WTC11 (cell line): ENCODE results near the gene HIVEP2. TPM values are rescaled to one million over a fixed set of nuclear protein-coding genes. Genes with fewer than 3 reads are reported as not detected.

Experiments
- ATAC-seq: fragments of 200-7000 bp; cut with Tn5 transposase; 2 replicates; pipeline ENCODE4 v1.10.0; 2021; ENCODE audit warnings: mild to moderate bottlenecking, moderate library complexity
- CTCF ChIA-PET: fragments of 300-600 bp; sonication (Branson Sonifier 250); formaldehyde crosslinking; loops from one replicate; lab custom pipeline; 2021; ENCODE audit warnings: antibody characterized with exemption; lab: Charles Lee
- POLR2A ChIA-PET: fragments of 350-600 bp; sonication (Branson Sonifier 250); formaldehyde crosslinking; loops from one replicate; lab custom pipeline; 2021; ENCODE audit warnings: antibody characterized with exemption; lab: Charles Lee
- DNase-seq: peaks from one replicate; pipeline ENCODE4 v3.0.0; 2021; ENCODE audit warnings: low spot score
- H3K27ac Mint-ChIP-seq: 2 replicates; pipeline ENCODE4 v1.8.0; 2021; ENCODE audit warnings: mixed read lengths
- H3K27me3 Mint-ChIP-seq: 2 replicates; pipeline ENCODE4 v1.8.0; 2021; ENCODE audit warnings: low read depth, mild to moderate bottlenecking, moderate library complexity, mixed read lengths
- H3K36me3 Mint-ChIP-seq: 2 replicates; pipeline ENCODE4 v1.8.0; 2021; ENCODE audit warnings: mixed read lengths
- H3K4me1 Mint-ChIP-seq: 2 replicates; pipeline ENCODE4 v1.8.0; 2022; ENCODE audit warnings: mixed read lengths
- H3K4me3 Mint-ChIP-seq: 2 replicates; pipeline ENCODE4 v1.8.0; 2021; ENCODE audit warnings: mild to moderate bottlenecking, moderate library complexity, mixed read lengths
- H3K9me3 Mint-ChIP-seq: 2 replicates; pipeline ENCODE4 v1.8.0; 2021; ENCODE audit warnings: mixed read lengths
- AFF4 ChIP-seq: sonication (generic); formaldehyde crosslinking; IDR thresholded peaks from 2 replicates; pipeline ENCODE4 v1.8.1; 2023; ENCODE audit warnings: mild to moderate bottlenecking, missing genetic modification reagents, borderline replicate concordance
- CBFB ChIP-seq: sonication (generic); formaldehyde crosslinking; IDR thresholded peaks from 2 replicates; pipeline ENCODE4 v1.8.1; 2022; ENCODE audit warnings: mild to moderate bottlenecking, low read depth, missing genetic modification reagents
- FOXK1 ChIP-seq: sonication (generic); formaldehyde crosslinking; IDR thresholded peaks from 2 replicates; pipeline ENCODE4 v1.8.0; 2022; ENCODE audit warnings: mild to moderate bottlenecking, moderate library complexity, missing genetic modification reagents
- HMGXB4 ChIP-seq: sonication (generic); formaldehyde crosslinking; IDR thresholded peaks from 2 replicates; pipeline ENCODE4 v1.8.1; 2023; ENCODE audit warnings: mild to moderate bottlenecking, moderate library complexity, missing genetic modification reagents
- JUN ChIP-seq: sonication (generic); formaldehyde crosslinking; IDR thresholded peaks from 2 replicates; pipeline ENCODE4 v1.8.0; 2023; ENCODE audit warnings: mild to moderate bottlenecking, missing genetic modification reagents
- NR1H2 ChIP-seq: sonication (generic); formaldehyde crosslinking; IDR thresholded peaks from 2 replicates; pipeline ENCODE4 v1.9.0; 2021; ENCODE audit warnings: mild to moderate bottlenecking, moderate library complexity, missing genetic modification reagents
- NR2C2 ChIP-seq: sonication (generic); formaldehyde crosslinking; IDR thresholded peaks from 2 replicates; pipeline ENCODE4 v1.8.0; 2022; ENCODE audit warnings: mild to moderate bottlenecking, missing genetic modification reagents
- TP53 ChIP-seq: sonication (generic); formaldehyde crosslinking; IDR thresholded peaks from 2 replicates; pipeline ENCODE4 v1.8.1; 2023; ENCODE audit warnings: mild to moderate bottlenecking, missing genetic modification reagents
- ZNF121 ChIP-seq: sonication (generic); formaldehyde crosslinking; IDR thresholded peaks from 2 replicates; pipeline ENCODE4 v1.8.0; 2023; ENCODE audit warnings: missing genetic modification reagents
- ZNF219 ChIP-seq: sonication (generic); formaldehyde crosslinking; IDR thresholded peaks from 2 replicates; pipeline ENCODE4 v1.8.0; 2023; ENCODE audit warnings: missing genetic modification reagents, mild to moderate bottlenecking, borderline replicate concordance
- ZNF317 ChIP-seq: sonication (generic); formaldehyde crosslinking; IDR thresholded peaks from 2 replicates; pipeline ENCODE4 v1.8.1; 2023; ENCODE audit warnings: low read depth, mild to moderate bottlenecking, moderate library complexity, missing genetic modification reagents, borderline replicate concordance
- total RNA-seq: library from RNA; stranded (reverse); gene quantifications from 3 replicates; pipeline ENCODE4 v1.2.3, GENCODE V29; 2021
- TF ChIP-seq, protein P1 (sequence below): fragments of 250-450 bp; sonication (Bioruptor Pico); IDR thresholded peaks from 2 replicates; pipeline ENCODE4 v1.9.0; 2021; ENCODE audit warnings: mild to moderate bottlenecking, borderline replicate concordance
- TF ChIP-seq, protein P2 (sequence below): fragments of 250-450 bp; sonication (Bioruptor Pico); IDR thresholded peaks from 2 replicates; pipeline ENCODE4 v1.9.0; 2021; ENCODE audit warnings: mild to moderate bottlenecking

HIVEP2 gene
- total RNA-seq, 1 experiment from 2014 or later = 11.5 TPM

DNA sequence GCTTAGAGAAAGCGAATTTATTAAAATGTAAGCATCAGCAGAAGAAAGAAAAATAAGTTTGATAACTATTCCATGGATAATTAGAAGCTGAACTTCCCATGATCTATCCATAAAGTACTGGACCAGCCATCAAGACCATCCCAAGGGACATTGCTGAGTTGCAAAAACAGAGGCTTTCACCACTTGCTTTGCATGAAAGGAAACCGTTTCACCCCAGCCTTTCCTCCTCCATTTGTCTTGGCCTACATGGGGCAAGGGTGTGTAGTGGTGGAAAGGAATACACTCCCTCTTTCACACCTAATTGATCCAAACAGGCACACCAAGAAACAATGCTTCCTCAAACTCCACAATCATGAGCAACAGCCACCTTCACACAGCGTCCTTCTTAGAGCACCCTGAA is 10.4 kb downstream of the HIVEP2 start:
- POLR2A ChIA-PET = no interaction called here
- no peak for ATAC-seq
- CTCF ChIA-PET = no interaction called here

GRCh38 chr6:142934106-142934505 is 10.9 kb downstream of the HIVEP2 start:
- no peak for DNase-seq
- no peaks in the 10 kb centered on the region for H3K9me3 Mint-ChIP-seq
- H3K4me3 Mint-ChIP-seq = no peak overlapping the region
- POLR2A ChIA-PET = no interaction called here
- CTCF ChIA-PET = no interaction called here
- ATAC-seq = no peak
- H3K36me3 Mint-ChIP-seq = no peaks in the 10 kb centered on the region
- no peak overlapping the region for H3K27ac Mint-ChIP-seq
- no peak for TF ChIP-seq CBFB (CRISPR knock-in tag)
- TF ChIP-seq TP53 (CRISPR knock-in tag) = no peak
- H3K27me3 Mint-ChIP-seq = no peaks in the 10 kb centered on the region
- peaks cover 46% of the 10 kb centered on the region for H3K4me1 Mint-ChIP-seq

More for the DNA sequence above, 10.4 kb downstream of the HIVEP2 start:
- H3K9me3 Mint-ChIP-seq = no peaks in the 10 kb centered on the region
- no peak overlapping the region for H3K27ac Mint-ChIP-seq
- DNase-seq = no peak
- no peak overlapping the region for H3K4me3 Mint-ChIP-seq
- TF ChIP-seq NR1H2 (CRISPR knock-in tag) (no peak), HMGXB4 (CRISPR knock-in tag) (no peak), ZNF121 (CRISPR knock-in tag) (no peak), ZNF219 (CRISPR knock-in tag) (no peak), JUN (CRISPR knock-in tag) (no peak), AFF4 (no peak)
- TF ChIP-seq, protein P1, sequence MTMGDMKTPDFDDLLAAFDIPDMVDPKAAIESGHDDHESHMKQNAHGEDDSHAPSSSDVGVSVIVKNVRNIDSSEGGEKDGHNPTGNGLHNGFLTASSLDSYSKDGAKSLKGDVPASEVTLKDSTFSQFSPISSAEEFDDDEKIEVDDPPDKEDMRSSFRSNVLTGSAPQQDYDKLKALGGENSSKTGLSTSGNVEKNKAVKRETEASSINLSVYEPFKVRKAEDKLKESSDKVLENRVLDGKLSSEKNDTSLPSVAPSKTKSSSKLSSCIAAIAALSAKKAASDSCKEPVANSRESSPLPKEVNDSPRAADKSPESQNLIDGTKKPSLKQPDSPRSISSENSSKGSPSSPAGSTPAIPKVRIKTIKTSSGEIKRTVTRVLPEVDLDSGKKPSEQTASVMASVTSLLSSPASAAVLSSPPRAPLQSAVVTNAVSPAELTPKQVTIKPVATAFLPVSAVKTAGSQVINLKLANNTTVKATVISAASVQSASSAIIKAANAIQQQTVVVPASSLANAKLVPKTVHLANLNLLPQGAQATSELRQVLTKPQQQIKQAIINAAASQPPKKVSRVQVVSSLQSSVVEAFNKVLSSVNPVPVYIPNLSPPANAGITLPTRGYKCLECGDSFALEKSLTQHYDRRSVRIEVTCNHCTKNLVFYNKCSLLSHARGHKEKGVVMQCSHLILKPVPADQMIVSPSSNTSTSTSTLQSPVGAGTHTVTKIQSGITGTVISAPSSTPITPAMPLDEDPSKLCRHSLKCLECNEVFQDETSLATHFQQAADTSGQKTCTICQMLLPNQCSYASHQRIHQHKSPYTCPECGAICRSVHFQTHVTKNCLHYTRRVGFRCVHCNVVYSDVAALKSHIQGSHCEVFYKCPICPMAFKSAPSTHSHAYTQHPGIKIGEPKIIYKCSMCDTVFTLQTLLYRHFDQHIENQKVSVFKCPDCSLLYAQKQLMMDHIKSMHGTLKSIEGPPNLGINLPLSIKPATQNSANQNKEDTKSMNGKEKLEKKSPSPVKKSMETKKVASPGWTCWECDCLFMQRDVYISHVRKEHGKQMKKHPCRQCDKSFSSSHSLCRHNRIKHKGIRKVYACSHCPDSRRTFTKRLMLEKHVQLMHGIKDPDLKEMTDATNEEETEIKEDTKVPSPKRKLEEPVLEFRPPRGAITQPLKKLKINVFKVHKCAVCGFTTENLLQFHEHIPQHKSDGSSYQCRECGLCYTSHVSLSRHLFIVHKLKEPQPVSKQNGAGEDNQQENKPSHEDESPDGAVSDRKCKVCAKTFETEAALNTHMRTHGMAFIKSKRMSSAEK = no peak
- TF ChIP-seq, protein P2, sequence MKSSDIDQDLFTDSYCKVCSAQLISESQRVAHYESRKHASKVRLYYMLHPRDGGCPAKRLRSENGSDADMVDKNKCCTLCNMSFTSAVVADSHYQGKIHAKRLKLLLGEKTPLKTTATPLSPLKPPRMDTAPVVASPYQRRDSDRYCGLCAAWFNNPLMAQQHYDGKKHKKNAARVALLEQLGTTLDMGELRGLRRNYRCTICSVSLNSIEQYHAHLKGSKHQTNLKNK = no peak
- H3K36me3 Mint-ChIP-seq = no peaks in the 10 kb centered on the region
- H3K4me1 Mint-ChIP-seq = peaks cover 46% of the 10 kb centered on the region
- H3K27me3 Mint-ChIP-seq = no peaks in the 10 kb centered on the region

DNA sequence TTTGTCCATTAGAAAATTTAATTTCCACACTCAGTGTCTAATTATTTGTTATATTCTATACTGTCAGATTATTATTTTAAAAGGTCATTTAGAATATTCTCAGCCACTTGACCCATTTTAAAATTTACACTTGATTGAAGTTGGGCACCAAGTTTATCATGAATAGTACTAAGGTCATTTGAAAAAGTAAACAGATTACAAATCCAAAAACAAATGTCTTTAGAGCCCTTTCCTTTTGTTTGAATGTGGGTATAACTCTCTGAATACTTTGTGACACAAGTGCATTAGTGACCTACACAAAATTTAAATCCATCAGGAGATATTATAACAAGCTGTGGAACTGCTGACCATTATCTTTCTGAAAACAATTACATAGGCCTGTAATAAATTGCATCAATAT is 11.3 kb downstream of the HIVEP2 start:
- CTCF ChIA-PET = no interaction called here
- H3K27ac Mint-ChIP-seq = no peak overlapping the region
- TF ChIP-seq ZNF317 (no peak), NR2C2 (CRISPR knock-in tag) (no peak), TP53 (CRISPR knock-in tag) (no peak), FOXK1 (no peak)
- DNase-seq = no peak
- H3K36me3 Mint-ChIP-seq = no peaks in the 10 kb centered on the region
- peaks cover 49% of the 10 kb centered on the region for H3K4me1 Mint-ChIP-seq
- no peaks in the 10 kb centered on the region; the same call in 1 of the 2 replicates for H3K27me3 Mint-ChIP-seq
- no peak for ATAC-seq
- no peaks in the 10 kb centered on the region for H3K9me3 Mint-ChIP-seq
- POLR2A ChIA-PET = no interaction called here
- no peak overlapping the region for H3K4me3 Mint-ChIP-seq
